SH-SY5Y (cell line): ENCODE measurements around the gene COL26A1.

Source experiments
- GATA2 ChIP-seq: IDR thresholded peaks from 2 replicates; pipeline ENCODE4 v1.6.1; 2011; ENCODE audit warnings: mild to moderate bottlenecking, low read depth, low read length
- GATA3 ChIP-seq: IDR thresholded peaks from 2 replicates; pipeline ENCODE4 v1.6.1; 2011; ENCODE audit warnings: low read depth, mild to moderate bottlenecking, low read length, moderate library complexity

GRCh38 chr7:101368422-101369165 lies 5.9 kb downstream of the COL26A1 start:
- no peak for TF ChIP-seq GATA3
- TF ChIP-seq GATA2 = no peak
